Inflammatory macrophage treated with lipopolysaccharide for 4 hours (primary cell): ENCODE data around the gene UPF1.

ENCODE experiments used
- DNase-seq: peaks from one replicate; pipeline ENCODE4 v3.0.0-alpha.2; 2020

UPF1 gene

GRCh38 chr19:18878858-18879578 is 47.3 kb downstream of the UPF1 start:
- no peak for DNase-seq

DNA sequence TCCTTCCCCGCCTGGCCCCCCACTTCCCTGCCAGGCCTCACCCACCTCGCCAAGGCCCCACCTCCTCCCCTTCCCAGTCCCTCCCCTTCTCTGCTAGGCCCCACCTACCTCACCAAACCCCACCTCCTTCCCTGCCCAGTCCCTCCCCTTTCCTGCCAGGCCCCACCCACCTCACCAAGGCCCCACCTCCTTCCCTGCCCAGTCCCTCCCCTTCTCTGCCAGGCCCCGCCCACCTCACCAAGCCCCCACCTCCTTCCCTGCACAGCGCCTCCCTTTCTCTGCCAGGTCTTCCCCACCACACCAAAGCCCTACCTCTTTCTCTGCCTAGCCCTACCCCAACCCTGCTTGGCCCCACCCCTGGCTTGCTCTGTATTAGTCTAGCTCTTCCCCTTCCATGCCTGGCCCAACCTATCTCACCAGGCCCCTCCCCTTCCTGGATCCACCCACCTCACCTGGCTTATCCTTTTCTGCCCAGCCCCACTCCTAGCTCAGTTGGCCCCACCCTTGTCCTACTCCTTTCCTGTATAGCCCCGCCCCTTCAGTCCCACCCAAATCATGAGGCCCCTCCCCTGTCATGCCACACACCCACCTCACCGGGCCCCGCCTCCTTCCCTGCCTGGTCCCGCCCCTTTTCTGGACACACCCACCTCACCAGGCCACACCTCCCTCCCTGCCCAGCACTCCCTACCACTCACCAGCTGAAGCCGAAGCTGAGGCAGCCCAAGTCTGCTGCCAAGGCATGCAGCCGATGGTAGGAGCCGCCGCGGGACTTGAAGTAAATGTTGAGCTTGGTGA is 48.0 kb downstream of the UPF1 start:
- no peak for DNase-seq

- no peak for DNase-seq
These were observed 49.7 kb downstream of the UPF1 start for GRCh38 chr19:18881491-18881890.

DNA sequence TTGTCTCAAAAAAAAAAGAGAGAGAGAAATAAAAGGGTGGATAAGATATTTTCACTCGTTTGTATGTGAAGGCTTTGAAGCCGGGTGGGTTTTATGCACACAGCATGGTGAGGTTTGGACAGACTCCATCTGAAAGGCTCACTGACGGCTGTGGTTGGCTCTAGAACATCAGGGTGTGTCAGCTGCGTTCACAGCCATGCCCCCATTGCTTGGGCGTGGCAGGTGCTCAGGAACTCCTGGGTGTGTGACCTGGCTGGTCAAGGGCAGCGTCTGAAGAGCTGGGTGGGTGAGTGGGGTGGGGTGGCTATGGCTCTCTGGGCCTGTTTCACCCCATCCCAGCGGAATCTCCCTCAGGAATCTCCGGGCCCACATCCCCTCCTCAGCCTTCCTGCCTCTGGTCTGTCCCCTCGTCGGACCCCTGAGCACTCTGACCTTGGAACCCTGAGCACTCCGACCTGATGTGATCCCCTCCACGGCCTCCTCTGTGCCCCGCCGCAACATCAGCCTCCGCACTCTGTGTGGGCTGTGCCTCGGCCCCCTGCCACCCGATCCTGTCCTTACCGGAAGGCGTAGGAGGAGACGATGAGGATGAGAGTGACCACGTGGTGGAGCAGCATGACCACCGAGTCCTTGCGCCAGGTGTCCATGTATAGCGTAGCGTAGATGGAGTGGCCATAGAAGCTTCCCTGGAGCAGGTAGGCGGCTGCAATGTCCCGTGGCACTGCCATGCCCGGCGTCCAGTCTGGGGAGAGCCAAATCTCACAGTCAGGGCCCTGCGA is 52.0 kb downstream of the UPF1 start:
- DNase-seq = no peak

DNA sequence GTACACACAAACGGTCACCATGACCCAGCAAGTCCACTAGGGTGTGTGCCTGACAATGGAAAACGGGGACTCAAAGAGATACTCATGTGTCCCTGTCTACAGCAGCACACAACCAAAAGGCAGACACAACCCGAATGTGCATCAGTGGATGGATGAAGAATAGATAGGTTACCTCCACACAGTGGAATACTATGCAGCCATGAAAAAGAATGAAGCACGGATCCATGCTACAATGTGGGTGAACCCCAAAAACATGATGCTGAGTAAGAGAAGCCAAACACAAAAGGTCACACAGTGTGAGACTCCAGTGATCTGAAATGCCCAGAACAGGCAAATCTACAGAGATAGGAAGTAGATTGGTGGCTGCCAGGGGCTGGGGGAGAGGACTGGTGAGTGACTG is 55.2 kb downstream of the UPF1 start:
- DNase-seq = no peak

DNA sequence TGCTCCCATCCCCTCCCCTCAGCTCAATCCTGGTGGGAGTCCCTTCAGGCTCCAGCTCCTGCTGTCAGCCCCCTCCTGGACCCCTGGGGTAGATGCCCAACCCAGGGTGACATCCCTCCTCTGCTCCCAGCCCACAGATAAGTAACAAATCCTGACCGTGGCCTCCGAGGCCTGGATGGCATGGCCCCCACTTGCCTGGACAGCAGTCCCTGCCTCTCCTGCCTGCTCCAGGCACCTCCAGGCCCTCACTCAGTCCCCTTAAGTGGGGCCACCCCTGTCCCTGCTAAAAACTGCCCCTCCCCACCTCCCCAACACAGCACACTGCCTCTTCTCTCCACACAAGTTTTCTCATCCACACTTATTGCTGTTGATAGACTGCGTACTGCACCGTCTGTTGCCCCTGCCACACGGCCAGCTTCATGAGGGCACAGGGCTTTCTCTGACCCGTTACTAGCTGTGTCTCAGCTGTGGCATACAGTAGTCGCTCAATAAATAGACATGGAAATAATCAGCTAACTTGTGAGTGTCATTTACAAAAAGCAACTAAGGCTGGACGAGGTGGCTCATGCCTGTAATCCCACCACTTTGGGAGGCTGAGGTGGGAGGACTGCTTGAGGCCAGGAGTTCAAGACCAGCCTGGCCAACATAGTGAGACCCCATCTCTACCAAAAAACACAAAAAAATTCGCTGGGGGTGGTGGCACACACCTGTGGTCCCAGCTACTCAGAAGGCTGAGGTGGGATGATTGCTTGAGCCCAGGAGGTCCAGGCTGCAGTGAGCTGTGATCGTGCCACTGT is 58.4 kb downstream of the UPF1 start:
- DNase-seq = no peak

DNA sequence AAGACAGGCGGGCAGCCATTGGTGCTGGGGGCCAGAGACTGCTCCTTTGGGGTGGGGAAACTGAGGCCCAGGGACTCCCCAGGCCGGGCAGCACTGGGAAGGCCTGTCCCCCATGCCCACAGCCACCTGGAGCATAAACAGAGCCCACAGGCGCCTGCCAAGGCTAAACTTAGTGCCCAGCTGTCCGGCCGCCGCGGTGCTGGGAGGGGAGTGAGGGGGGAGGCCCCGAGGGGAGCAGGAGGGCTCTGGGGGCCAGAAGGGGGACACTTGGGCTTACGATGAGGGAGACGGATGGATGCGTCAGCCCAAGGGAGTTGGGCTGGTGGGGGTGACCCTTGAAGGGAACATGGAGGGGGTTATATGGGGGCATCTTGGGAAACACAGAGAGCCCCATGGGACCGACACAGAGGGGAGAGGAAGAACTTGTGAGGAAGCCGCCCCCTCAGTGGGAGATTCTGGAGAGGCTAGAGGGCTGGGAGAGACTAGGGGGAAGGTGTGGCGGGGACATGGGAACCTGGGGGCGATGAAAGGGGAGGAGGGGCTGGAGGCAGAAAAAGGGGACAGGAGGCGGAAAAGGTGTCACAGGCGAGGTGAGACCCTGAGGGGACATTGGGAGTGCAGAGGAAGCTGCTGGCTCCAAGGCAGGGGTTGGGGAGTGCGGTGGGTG is 62.0 kb downstream of the UPF1 start:
- no peak for DNase-seq

GRCh38 chr19:18894254-18895037 is 62.7 kb downstream of the UPF1 start:
- no peak for DNase-seq

GRCh38 chr19:18895038-18895823 is 63.5 kb downstream of the UPF1 start:
- peak; percentile 43 for DNase-seq

DNA sequence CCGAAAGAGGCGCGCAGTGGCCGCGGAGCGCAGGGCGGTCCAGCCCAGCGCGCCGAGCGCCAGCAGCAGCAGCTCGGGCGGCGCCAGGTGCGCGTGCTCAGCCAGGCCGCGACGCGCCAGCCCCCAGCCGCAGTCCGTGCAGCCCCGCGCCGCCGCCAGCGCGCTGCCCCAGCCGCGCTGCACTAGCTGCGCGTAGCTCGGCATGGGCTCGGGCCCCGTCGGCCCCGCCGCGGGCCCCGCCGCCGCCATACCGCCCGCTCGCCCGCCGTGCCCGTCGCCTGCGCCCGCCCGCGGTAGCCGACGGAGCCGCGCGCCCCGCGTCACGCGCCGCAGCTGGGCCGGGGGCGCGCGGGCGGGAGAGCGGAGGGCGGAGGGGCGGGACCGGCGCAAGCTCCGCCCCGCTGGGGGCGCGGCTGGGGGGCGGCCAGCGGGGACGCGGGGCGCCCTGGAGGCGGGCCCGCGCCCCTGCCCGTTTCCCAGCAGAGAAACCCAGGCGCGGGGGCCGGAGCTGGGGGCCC is 64.1 kb downstream of the UPF1 start, which contains the start of gene CERS1:
CERS1 (minus strand) TSS at position 335 of the 518 bp plus-strand sequence; CDS start at position 249, 86 bp downstream.
- DNase-seq = no peak

- no peak for DNase-seq
These were observed 64.7 kb downstream of the UPF1 start for GRCh38 chr19:18896421-18896841.

DNA sequence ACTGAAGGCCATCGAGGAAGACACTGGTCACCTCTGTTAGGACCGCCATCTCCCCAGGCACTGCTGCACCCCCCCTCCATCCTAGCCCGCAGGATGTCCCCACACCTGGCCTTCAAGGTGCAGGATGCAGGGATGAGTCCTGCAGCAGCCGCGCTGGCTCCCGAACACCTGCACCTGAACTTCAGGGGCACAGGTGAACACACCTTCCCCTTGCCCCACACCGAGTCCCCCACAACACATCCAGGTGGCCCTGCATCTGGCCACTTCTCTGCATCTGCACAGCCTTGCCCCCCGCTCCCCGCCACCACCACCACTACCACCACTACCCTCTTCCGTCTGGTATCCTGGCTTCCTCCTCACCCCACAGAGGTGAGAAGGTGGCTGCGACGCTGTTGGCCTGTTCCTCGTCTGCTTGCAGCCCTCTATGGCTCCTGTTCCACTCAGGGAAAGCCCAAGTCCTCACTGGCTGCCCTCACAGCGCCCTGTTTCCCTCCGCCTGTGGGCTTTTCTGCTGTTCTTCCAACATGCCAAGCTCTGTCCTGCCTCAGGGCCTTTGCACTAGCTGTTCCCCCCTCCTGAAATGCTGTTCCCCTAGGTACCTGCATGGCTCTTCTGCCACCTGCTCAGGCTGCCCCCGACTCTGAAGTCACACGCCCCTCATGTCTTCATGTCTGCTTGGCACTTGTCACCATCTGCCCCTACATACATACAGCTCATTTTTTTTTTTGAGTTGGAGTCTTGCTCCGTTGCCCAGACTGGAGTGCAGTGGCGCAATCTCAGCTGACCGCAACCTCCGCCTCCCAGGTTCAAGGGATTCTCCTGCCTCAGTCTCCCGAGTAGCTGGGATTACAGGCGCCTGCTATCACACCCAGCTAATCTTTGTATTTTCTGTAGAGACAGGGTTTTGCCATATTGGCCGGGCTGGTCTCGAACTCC is 65.6 kb downstream of the UPF1 start:
- DNase-seq = no peak

DNA sequence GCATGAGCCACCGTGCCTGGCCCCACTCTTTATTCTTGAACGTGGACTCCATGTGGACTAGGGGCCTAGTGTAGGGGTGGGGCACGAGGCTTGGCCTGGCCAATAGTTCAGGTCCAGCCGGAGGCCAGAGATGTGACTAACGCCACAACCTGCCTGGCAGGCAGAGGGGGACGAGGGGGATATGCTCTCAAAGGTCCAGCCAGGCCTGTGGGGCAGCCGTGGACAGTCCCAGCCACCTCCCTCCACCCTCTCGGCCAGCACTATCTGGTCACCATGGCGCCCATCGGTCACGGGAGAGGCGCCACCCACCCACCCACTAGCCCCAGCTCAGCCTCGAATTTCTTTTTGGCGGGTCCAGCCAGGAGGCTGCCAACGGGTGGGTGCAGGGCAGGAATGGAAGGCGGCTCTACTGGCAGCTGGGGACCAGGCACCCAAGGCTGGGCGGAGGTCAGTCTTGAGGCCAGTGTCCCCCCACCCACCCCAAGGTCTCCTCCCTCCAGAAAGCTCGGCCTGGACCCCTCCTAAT is 66.4 kb downstream of the UPF1 start:
- no peak for DNase-seq

DNA sequence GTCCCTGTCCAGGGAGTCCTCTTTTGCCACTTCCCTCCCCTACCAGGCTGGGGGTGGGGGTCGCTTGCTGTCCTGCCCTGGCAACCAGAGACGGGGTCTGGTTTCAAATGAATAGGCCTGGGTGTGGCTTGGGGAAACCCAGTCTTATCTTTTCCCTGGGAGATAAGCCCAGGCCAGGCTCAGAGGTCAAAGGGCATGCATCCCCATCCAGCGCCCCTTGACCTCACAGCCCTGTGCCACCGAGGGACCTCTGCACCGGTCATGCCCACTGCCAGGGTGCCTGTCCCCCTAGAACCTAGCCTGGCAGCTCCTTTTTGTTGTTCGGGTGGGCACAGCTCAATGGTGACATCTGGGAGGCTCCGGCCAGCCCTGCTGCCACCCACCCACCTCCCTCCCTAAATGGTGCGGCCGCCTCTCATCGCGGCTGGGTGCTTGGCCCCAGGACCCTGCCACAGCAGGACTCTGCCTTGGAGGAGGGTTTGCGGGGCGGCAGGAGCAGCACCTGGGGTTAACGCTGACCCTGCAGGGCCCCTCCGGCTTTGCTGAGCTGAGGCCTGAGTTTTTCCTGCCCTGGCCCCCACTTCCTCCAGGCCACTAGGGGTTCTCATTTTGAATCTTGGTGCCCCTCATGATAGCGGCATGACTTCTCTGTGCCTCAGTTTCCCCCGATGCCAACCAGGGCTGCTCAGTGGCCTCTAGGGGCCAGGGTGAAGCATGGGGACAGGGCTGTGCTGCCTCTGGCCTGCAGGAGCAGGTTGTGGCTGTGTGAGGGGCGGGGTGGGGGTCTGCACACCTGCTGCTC is 67.0 kb downstream of the UPF1 start:
- DNase-seq = no peak

DNA sequence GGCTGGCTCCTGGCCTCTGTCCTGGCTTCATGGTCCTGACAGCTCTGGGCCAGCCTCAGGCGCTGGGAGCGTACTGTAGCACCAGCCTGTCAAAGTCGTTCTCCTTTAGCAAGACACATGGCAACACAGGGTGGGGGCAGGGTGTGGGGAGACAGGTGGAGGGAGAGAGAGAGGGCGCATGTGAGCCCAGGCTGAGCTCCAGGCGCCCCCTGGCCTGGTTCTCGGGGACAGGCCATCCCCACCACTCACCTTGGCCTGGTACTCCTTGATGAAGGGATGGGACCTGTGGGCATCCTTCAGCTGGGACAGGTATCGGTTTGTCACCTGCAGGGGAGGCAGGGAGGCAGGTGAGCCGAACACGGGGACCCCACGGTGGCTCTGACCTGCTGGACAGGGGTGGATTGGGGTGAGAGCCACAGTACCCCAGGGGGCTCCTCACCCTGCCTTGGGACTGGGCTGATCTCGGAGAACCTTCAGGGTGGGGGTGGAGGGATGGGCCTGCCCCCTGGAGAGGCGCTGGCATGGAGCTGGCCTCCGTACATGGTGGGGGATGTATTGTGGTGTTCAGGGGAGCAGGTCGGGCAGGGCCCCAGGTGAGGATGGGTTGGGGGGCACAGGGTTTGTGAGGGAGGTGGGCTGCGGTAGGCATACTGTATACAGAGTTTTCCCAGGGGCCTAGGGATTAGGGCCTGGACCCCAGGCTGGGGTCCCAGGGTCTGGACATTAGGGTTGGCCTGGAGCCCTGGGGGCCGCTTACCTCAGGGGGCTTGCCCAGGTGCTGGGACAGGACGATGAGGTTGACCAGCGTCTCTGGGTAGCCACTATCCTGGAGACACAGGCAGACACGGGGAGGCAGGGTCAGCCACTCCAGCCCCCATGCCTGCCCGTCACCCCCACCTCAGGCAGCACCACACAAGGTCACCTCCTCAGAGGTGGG is 68.1 kb downstream of the UPF1 start:
- DNase-seq = no peak

- DNase-seq = no peak
These were observed 69.1 kb downstream of the UPF1 start for GRCh38 chr19:18900700-18901481.
